Thymus (tissue), 11 donors: ENCODE results near the gene SPSB4. TPM values are rescaled to one million over a fixed set of nuclear protein-coding genes. Genes with fewer than 3 reads are reported as not detected.

Experiments used
- DNase-seq, 9 donors: peaks; one replicate each; pipeline ENCODE4 v3.0.0-alpha.2; 2013; ENCODE audit warnings: low spot score in 9 of 9, low read depth in 6 of 9, missing footprints in 1 of 9
- H3K27ac ChIP-seq, 2 donors: one replicate each; pipeline ENCODE4 v1.5.1; 2013; ENCODE audit warnings: control low read depth in 1 of 2, low read depth in 1 of 2, low read length in 1 of 2, mild to moderate bottlenecking in 1 of 2, moderate library complexity in 1 of 2
- H3K27me3 ChIP-seq, 2 donors: one replicate each; pipeline ENCODE4 v1.5.1; 2013; ENCODE audit warnings: low read length in 1 of 2; ENCODE audit not compliant: control insufficient read depth in 2 of 2, insufficient read depth in 1 of 2
- H3K36me3 ChIP-seq, 2 donors: one replicate each; pipeline ENCODE4 v1.5.1; 2013; ENCODE audit warnings: low read length in 1 of 2, mild to moderate bottlenecking in 1 of 2, moderate library complexity in 1 of 2; ENCODE audit not compliant: control insufficient read depth in 2 of 2, insufficient read depth in 2 of 2
- H3K4me1 ChIP-seq, 2 donors: one replicate each; pipeline ENCODE4 v1.5.1; 2013; ENCODE audit warnings: low read length in 2 of 2; ENCODE audit not compliant: control insufficient read depth in 2 of 2, insufficient read depth in 2 of 2
- H3K4me3 ChIP-seq, 2 donors: one replicate each; pipeline ENCODE4 v1.5.1; 2013; ENCODE audit warnings: low read length in 2 of 2, control low read depth in 1 of 2, mild to moderate bottlenecking in 1 of 2
- H3K9me3 ChIP-seq, 2 donors: one replicate each; pipeline ENCODE4 v1.5.1; 2013; ENCODE audit warnings: low read length in 1 of 2, mild to moderate bottlenecking in 1 of 2; ENCODE audit not compliant: control insufficient read depth in 2 of 2, insufficient read depth in 1 of 2
- WGBS: extraction: QIAGEN DNeasy Blood & Tissue Kit; methylation state at CpG from one replicate; pipeline ENCODE4 v1.1.7; 2013; 5-methylcytosine and 5-hydroxymethylcytosine counted together
- polyA plus RNA-seq: library from polyadenylated mRNA; stranded (reverse); fragments of 200-250 nt; gene quantifications from one replicate; pipeline ENCODE4 v1.2.3, GENCODE V29; 2013
- total RNA-seq: library from RNA; stranded (reverse); fragments of 120-200 nt; gene quantifications from one replicate; pipeline ENCODE4 v1.2.4, GENCODE V29; 2013
- donor health status: healthy.

SPSB4 gene
- total and polyA plus RNA-seq, 2 donors: 0.30 to 0.47 TPM

GRCh38 chr3:141087076-141087777 is 36.1 kb downstream of the SPSB4 start:
- no peak for DNase-seq
- Histone ChIP-seq H3K36me3 (no peaks in the 10 kb centered on the region), H3K9me3 (no peaks in the 10 kb centered on the region), H3K27me3 (no peaks in the 10 kb centered on the region), H3K4me3 (no peak overlapping the region), H3K27ac (no peak overlapping the region), H3K4me1 (peaks cover 0 to 5% of the 10 kb centered on the region in 2 donors)
- 82% methylated on average over 8 of the region's 8 CpGs for WGBS

GRCh38 chr3:141087778-141088130 is 36.6 kb downstream of the SPSB4 start:
- no peak overlapping the region for H3K27ac ChIP-seq
- H3K9me3 ChIP-seq: no peaks in the 10 kb centered on the region
- WGBS: 94% methylated on average over 6 of the region's 6 CpGs
- H3K36me3 ChIP-seq: no peaks in the 10 kb centered on the region
- H3K27me3 ChIP-seq: no peaks in the 10 kb centered on the region
- no peak for DNase-seq
- H3K4me3 ChIP-seq: no peak overlapping the region
- peaks cover 0 to 5% of the 10 kb centered on the region in 2 donors for H3K4me1 ChIP-seq

DNA sequence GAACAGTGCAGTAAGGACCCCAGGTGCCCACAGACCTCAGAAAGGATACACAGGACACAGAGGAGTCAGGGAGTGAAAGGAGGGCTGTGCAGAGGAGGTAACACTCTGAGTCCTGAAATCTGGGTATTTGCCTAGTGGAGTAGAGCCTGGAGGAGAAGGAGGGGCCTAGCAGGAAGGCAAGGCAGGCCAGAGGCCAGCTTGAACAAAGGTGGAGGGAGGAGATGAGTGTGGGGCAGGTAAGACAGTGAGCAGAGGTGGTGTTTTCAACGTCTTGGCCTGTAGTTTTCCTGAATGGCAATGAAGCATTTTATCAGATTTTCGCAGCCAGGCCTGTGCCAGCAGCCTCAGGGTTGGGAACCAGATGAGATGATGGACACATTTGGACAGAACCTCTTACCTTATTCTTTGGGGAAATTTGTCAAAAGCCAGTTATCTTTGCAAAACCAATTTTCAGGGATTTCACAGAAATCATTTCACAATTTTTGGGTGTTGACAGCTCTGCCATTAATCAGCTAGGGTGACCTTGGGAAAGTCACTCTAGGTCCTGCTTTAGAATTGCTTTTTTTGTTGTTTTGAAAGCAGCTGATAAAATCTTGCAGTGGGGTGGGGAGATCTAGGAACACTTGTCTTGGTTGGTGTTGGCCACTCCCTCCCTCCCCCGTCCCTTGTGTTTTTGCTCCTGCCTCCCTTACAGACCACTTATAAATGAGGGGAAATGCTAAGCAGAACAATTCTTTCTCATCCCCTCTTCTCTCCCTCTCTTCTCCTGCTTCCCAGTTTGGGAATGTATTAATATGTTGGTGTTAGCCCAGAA is 38.4 kb downstream of the SPSB4 start:
- Histone ChIP-seq H3K4me3 (no peak overlapping the region), H3K9me3 (no peaks in the 10 kb centered on the region), H3K36me3 (no peaks in the 10 kb centered on the region), H3K4me1 (peaks cover 0 to 5% of the 10 kb centered on the region in 2 donors), H3K27ac (no peak overlapping the region), H3K27me3 (no peaks in the 10 kb centered on the region)
- WGBS: 94% methylated on average over 3 of the region's 3 CpGs
- DNase-seq: no peak

DNA sequence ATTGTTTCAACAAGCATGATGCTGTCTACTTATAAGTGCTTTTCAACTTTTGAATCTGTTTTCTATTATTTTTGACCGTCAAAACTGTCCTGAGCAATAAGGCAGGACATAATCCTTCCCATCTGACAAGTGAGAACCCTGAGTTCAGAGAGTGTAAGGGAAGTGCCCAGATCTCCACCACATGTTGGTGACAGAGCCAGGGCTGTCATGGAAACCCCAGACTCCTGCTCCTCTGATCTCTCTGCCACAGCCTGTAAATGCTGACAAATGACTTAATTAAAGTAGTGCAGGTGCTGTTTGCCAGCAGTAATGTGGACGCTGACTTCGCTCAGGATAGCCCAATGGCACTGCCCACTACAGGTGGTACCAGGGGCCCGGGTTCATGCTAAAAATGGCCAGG is 40.3 kb downstream of the SPSB4 start:
- Histone ChIP-seq H3K27ac (no peak overlapping the region), H3K4me1 (peaks cover 0 to 12% of the 10 kb centered on the region in 2 donors), H3K4me3 (no peak overlapping the region), H3K9me3 (no peaks in the 10 kb centered on the region), H3K27me3 (no peaks in the 10 kb centered on the region), H3K36me3 (no peaks in the 10 kb centered on the region)
- peak in 1 of 9 donors; percentile 18 for DNase-seq
- WGBS: 75% methylated on average over 4 of the region's 4 CpGs

DNA sequence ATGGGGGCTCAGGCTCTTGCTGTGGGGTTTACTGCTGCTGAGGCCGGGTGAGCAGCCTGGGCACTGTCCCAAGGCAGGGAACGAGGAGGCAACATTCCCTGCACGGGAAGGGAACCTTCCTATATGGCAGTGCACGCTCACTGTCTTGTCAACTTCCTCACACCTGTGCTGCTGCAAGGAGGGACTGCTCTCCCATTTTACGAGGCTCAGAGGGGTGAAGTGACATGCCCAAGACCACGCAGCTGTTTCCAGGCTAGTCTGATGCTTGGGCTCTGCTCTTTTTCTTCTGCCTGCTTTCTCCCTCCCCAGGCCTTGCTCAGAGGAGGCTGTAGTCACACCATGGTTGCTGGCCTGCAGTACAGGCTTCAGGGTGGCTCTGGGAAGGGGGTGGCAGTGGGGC is 41.5 kb downstream of the SPSB4 start:
- H3K4me1 ChIP-seq: peaks cover 0 to 12% of the 10 kb centered on the region in 2 donors
- 86% methylated on average over 6 of the region's 6 CpGs for WGBS

GRCh38 chr3:141093397-141093796 is 42.2 kb downstream of the SPSB4 start:
- peaks cover 0 to 12% of the 10 kb centered on the region in 2 donors for H3K4me1 ChIP-seq
- no peaks in the 10 kb centered on the region for H3K27me3 ChIP-seq
- H3K9me3 ChIP-seq: no peaks in the 10 kb centered on the region
- WGBS: 98% methylated on average over 5 of the region's 5 CpGs
- DNase-seq: no peak
- H3K27ac ChIP-seq: no peak overlapping the region
- no peak overlapping the region for H3K4me3 ChIP-seq
- no peaks in the 10 kb centered on the region for H3K36me3 ChIP-seq

More for the DNA sequence above, 41.5 kb downstream of the SPSB4 start:
- Histone ChIP-seq H3K9me3 (no peaks in the 10 kb centered on the region), H3K36me3 (no peaks in the 10 kb centered on the region), H3K27ac (no peak overlapping the region), H3K4me3 (no peak overlapping the region), H3K27me3 (no peaks in the 10 kb centered on the region)
- DNase-seq: no peak

DNA sequence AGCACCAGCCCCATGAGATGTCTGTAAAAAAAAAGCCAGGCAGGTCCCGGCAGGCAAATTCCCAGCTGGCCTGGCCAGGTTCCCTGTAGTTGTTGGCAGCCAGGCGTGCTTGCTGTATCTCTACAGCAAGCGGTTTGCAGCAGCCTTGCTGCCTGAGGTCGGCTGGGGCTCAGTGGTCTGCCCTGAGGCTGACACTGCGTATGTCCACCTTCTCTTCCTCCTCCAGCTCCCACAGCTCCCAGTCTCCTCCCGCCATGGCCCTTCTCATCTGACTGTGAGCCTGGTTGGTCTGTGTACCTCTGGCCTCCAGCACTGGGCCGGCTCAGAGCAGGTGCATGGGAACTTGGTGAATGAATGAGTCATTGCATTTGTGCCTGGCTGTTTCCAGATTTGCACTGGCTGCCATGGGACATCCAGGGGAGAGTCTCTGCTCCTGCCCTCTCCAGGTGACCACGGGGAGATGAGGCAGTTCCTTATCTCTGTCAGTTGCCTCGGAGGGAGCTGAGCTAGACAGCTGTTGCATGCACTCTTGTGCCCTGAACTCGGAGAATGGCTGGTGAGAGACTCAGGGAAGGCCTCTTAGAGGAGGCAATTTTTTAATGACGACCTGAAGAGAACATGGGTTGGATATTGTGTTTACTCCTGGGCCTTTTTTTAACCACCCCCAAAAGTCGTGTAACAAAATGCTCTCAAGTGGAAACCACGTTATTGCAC is 43.0 kb downstream of the SPSB4 start:
- Histone ChIP-seq H3K4me1 (peaks cover 0 to 12% of the 10 kb centered on the region in 2 donors), H3K27ac (no peak overlapping the region), H3K9me3 (no peaks in the 10 kb centered on the region), H3K36me3 (no peaks in the 10 kb centered on the region), H3K4me3 (no peak overlapping the region), H3K27me3 (no peaks in the 10 kb centered on the region)
- no peak for DNase-seq
- 83% methylated on average over 13 of the region's 13 CpGs for WGBS

- Histone ChIP-seq H3K4me3 (no peak overlapping the region), H3K4me1 (peaks cover 0 to 12% of the 10 kb centered on the region in 2 donors), H3K27me3 (no peaks in the 10 kb centered on the region), H3K27ac (peak overlapping the region in 1 of 2 donors; percentile 15), H3K36me3 (no peaks in the 10 kb centered on the region), H3K9me3 (no peaks in the 10 kb centered on the region)
- peak in 1 of 9 donors; percentile 16 for DNase-seq
- WGBS: 85% methylated on average over 23 of the region's 23 CpGs
Measured at GRCh38 chr3:141094790-141095545, 43.8 kb downstream of the SPSB4 start.
